ACC112 (cell line): ENCODE measurements around the gene PPP1R3A.

Experiments used
- H2AFZ ChIP-seq: fragments of 200-600 bp; sonication (generic); one replicate; pipeline ENCODE4 v1.6.0; 2017; ENCODE audit warnings: antibody characterized with exemption, low read length; ENCODE audit not compliant: unreplicated experiment
- H3K27ac ChIP-seq: fragments of 200-600 bp; sonication (generic); 2 replicates; pipeline ENCODE4 v1.5.1; 2014; ENCODE audit warnings: low read depth, mild to moderate bottlenecking, antibody characterized with exemption, low read length, moderate library complexity
- H3K27me3 ChIP-seq: fragments of 200-600 bp; sonication (generic); 2 replicates; pipeline ENCODE4 v1.6.1; 2014; ENCODE audit warnings: mild to moderate bottlenecking, antibody characterized with exemption, low read length, moderate library complexity, mixed read lengths; ENCODE audit not compliant: insufficient read depth
- H3K36me3 ChIP-seq: fragments of 200-600 bp; sonication (generic); 2 replicates; pipeline ENCODE4 v1.6.1; 2016; ENCODE audit warnings: mild to moderate bottlenecking, antibody characterized with exemption, low read length, moderate library complexity, mixed read lengths; ENCODE audit not compliant: insufficient read depth
- H3K4me1 ChIP-seq: fragments of 200-600 bp; sonication (generic); one replicate; pipeline ENCODE4 v1.6.1; 2016; ENCODE audit warnings: low read length, mixed read lengths; ENCODE audit not compliant: insufficient read depth, unreplicated experiment, control insufficient read depth
- H3K4me3 ChIP-seq: fragments of 200-600 bp; sonication (generic); 2 replicates; pipeline ENCODE4 v1.5.1; 2014; ENCODE audit warnings: mild to moderate bottlenecking, low read depth, low read length
- H3K79me2 ChIP-seq: fragments of 200-600 bp; sonication (generic); one replicate; pipeline ENCODE4 v1.6.0; 2016; ENCODE audit warnings: low read length; ENCODE audit not compliant: control insufficient read depth, unreplicated experiment, insufficient read depth

The PPP1R3A gene

DNA sequence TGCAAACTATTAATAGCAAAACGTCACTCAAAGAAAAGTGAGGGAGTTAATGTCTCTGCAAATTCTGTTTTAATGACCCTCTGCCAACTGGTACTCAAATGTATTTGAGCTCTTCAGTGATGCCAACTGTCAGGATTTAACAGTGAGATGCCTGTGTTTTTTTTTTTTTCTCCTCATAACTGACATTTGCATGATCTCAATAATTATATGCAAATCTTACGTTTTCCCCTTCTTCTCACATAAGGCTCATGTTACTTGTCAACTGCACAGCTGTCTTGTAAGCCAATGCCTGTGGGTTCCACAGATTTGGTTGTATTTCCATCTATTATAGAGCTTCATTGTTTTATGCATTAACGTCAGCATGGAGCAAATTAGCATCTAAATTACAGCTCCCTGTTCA, 38.2 kb downstream of the PPP1R3A start:
- Histone ChIP-seq H3K27ac (no peak overlapping the region), H3K4me1 (no peaks in the 10 kb centered on the region), H3K79me2 (no peaks in the 10 kb centered on the region), H3K27me3 (no peaks in the 10 kb centered on the region), H3K4me3 (no peak overlapping the region), H3K36me3 (no peaks in the 10 kb centered on the region), H2AFZ (no peak overlapping the region)

DNA sequence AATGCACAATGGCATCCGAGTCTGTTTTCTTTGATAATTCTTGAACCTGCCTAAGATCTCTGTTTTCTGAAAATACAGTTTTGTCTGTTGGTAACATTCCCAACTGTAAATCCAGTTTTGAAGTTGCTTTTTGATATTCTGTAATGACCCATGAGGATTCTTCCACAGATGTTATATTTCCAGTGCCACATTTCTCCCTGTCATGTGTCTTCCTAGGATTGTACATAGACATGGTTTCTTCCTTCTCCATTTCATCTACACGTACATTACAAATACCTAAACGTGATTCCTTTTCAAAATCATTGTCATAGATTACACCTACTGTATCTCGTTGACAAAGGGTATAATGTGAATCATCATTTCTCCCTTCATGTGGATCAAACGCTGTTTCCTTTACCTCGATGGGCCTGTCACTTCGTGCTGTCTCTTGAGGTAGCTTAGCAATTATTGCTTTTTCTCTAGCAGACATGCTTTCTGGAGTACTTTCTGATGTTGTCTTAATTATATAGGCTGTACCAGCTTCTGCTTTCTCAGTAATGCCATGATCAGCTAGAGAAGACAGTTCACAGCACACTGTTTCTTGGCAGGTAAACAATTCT, 40.3 kb downstream of the PPP1R3A start:
- Histone ChIP-seq H2AFZ (no peak overlapping the region), H3K4me1 (peaks cover 3% of the 10 kb centered on the region), H3K36me3 (no peaks in the 10 kb centered on the region), H3K27ac (no peak overlapping the region), H3K4me3 (no peak overlapping the region), H3K27me3 (no peaks in the 10 kb centered on the region), H3K79me2 (no peaks in the 10 kb centered on the region)

DNA sequence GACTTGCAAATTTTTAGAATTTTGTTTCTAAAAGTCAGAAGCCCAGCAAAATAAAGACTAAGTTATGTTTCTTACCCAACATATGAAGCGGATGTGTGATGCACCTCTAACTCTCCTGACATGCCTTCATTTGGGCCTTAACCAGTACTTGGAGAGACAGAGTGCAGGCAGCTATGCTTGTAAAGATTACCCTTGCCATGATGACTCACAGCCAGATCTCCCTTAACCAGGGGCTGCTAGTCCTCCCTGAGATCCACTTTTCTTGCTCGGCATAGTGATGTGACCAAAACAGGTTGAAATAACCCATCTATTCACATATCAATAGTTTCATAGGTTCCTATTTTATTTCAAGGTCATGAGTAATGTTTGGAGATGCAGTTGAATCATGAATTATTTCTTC, 43.6 kb downstream of the PPP1R3A start:
- Histone ChIP-seq H3K4me1 (peaks cover 4% of the 10 kb centered on the region), H3K27ac (no peak overlapping the region), H3K27me3 (no peaks in the 10 kb centered on the region), H3K79me2 (no peaks in the 10 kb centered on the region), H2AFZ (no peak overlapping the region), H3K36me3 (no peaks in the 10 kb centered on the region), H3K4me3 (no peak overlapping the region)

DNA sequence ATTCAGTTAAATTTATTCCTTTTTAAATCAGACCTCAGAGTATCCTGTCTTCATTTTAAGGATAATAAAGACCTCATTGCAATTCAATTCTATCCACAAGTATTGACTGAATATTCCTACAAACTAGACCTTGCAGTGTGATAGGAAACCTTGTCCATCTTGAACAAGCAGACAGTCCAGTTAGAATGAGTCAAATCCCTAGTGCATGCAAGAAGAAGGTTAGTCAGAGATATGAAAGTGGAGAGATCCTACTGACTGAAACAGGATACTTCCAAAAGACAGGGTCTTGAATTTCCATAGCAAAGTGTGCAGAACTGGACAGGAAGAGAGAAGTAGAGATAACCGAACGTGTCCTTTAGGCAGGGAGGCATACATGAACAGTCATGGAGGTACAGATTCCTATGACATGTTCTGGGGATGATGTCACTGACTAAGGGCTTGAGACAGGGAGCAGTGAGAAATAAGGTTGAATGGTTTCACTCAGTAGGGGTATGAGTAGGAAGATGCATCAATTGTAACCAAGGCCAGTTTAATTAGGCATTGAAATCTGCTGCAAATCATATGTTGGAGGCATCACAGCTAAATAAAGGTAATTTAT, 45.2 kb downstream of the PPP1R3A start:
- no peaks in the 10 kb centered on the region for H3K27me3 ChIP-seq
- H3K27ac ChIP-seq: no peak overlapping the region
- H2AFZ ChIP-seq: no peak overlapping the region
- no peak overlapping the region for H3K4me3 ChIP-seq
- peaks cover 4% of the 10 kb centered on the region for H3K4me1 ChIP-seq
- no peaks in the 10 kb centered on the region for H3K36me3 ChIP-seq
- no peaks in the 10 kb centered on the region for H3K79me2 ChIP-seq

DNA sequence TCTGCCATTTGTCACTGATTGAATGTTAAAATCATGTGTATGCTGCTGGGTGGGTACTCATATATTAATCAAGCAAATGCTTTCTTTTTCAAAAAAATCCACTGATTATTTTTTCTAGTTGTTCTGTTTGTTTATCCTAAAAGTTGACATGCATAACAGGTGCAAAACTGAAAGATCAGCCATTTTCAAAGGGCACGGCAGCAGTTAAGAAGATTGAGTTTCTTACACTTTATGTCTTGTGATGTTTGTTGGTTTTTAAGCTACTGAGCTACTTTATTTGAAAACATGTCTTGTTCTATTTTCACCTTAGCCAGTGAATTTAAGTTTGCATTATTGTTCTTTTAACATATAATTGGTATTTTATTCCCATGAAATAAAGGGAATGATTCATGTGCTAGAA, 45.8 kb downstream of the PPP1R3A start:
- H3K4me3 ChIP-seq: no peak overlapping the region
- peaks cover 4% of the 10 kb centered on the region for H3K4me1 ChIP-seq
- H3K27me3 ChIP-seq: no peaks in the 10 kb centered on the region
- H3K79me2 ChIP-seq: no peaks in the 10 kb centered on the region
- H2AFZ ChIP-seq: no peak overlapping the region
- no peaks in the 10 kb centered on the region for H3K36me3 ChIP-seq
- no peak overlapping the region for H3K27ac ChIP-seq

DNA sequence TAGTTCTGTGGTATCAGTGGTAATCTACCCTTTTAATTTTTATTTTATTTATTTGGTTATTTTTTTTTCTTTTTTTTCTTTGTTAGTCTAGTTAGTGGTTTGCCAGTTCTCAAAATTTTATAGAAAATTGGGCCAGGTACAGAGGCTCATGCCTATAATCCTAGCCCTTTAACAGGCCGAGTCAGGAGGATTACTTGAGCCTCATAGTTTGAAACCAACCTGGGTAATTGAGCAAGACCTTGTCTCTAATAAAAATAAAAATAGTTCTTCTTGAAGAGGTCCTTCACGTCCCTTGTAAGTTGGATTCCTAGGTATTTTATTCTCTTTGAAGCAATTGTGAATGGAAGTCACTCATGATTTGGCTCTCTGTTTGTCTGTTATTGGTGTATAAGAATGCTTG, 51.5 kb downstream of the PPP1R3A start:
- H3K4me1 ChIP-seq: no peaks in the 10 kb centered on the region
- no peaks in the 10 kb centered on the region for H3K27me3 ChIP-seq
- no peaks in the 10 kb centered on the region for H3K79me2 ChIP-seq
- H3K4me3 ChIP-seq: no peak overlapping the region
- no peak overlapping the region for H3K27ac ChIP-seq
- no peaks in the 10 kb centered on the region for H3K36me3 ChIP-seq
- no peak overlapping the region for H2AFZ ChIP-seq

DNA sequence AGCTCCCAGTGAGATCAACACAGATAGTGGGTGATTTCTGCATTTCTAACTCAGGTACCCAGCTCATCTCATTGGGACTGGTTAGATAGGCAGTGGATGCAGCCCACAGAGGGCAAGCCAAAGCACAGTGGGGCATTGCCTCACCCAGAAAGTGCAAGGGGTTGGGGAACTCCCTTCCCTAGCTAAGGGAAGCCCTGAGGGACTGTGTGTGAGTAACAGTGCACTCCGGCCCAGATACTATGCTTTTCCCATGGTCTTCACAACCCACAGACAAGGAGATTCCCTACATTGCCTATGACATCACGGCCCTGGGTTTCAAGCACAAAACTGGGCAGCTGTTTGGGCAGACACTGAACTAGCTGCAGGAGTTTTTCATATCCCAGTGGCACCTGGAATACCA, 62.8 kb downstream of the PPP1R3A start:
- Histone ChIP-seq H2AFZ (no peak overlapping the region), H3K79me2 (no peaks in the 10 kb centered on the region), H3K27ac (no peak overlapping the region), H3K36me3 (no peaks in the 10 kb centered on the region), H3K4me3 (no peak overlapping the region), H3K4me1 (no peaks in the 10 kb centered on the region), H3K27me3 (no peaks in the 10 kb centered on the region)

DNA sequence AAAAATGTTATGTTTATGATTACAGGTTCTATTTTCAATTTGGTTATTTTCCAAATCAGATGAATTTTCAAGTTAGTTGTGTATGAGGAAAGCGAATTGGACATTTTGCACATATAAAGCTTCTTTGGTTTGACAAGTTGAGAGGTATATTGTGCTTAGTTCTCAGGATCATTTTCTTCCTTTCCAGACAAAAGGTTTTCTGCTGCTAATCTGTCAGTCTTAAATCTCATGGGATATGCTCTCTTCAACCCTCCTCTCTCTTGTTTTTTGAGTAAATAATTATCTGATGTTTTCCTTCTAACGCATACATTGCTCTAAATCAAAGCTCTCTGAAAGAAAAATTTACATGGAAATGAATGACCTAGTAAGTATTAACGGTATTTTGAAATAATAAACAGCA, 77.9 kb downstream of the PPP1R3A start:
- Histone ChIP-seq H3K36me3 (no peaks in the 10 kb centered on the region), H3K27ac (no peak overlapping the region), H2AFZ (no peak overlapping the region), H3K4me1 (no peaks in the 10 kb centered on the region), H3K4me3 (no peak overlapping the region), H3K27me3 (no peaks in the 10 kb centered on the region), H3K79me2 (no peaks in the 10 kb centered on the region)

DNA sequence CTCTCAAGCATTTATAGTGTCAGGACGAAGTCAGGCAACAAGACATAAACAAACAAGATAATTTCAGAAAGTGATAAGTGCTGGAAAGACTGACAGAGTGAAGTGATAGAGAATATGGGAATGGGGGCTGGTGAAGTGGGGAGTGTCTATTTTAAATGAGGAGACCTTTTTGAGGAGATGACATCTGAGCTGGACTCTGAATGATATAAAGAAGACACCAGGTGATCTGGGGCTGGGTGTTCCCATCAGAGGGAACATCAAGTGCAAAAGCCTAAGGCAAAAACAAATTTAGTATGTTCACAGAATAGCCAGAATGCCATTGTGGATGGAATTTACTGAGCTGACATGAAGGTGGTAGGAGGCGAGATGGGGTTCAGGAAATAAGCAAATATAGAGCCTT, 83.4 kb downstream of the PPP1R3A start:
- H3K27ac ChIP-seq: no peak overlapping the region
- H2AFZ ChIP-seq: no peak overlapping the region
- no peak overlapping the region for H3K4me3 ChIP-seq
- no peaks in the 10 kb centered on the region for H3K79me2 ChIP-seq
- no peaks in the 10 kb centered on the region for H3K36me3 ChIP-seq
- H3K4me1 ChIP-seq: no peaks in the 10 kb centered on the region
- no peaks in the 10 kb centered on the region for H3K27me3 ChIP-seq

DNA sequence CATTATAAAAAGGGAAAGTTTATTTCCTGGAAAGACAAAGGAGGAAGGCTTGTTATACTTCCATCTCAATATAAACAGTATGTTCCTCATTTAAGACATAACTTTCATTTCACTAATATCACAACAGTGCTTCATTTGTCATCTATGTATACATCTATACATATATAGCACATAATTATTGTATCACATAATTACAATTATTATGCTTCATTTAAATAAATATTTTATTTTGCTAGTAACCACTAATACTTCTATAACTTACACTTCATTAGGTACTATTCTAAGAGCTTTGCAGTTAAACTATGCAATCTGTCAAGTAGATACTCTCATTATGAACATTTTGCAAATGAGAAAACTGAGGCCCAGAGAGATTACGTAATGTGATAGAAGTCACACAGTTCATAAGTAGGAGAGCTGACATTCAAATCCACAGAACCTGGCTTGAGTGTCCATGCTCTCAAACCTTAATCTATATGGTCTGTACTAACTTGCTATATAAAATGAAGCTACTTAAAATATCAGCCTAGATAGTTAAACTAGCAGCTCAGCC, 86.5 kb downstream of the PPP1R3A start:
- Histone ChIP-seq H2AFZ (no peak overlapping the region), H3K4me1 (no peaks in the 10 kb centered on the region), H3K27ac (no peak overlapping the region), H3K4me3 (no peak overlapping the region), H3K27me3 (no peaks in the 10 kb centered on the region), H3K79me2 (no peaks in the 10 kb centered on the region), H3K36me3 (no peaks in the 10 kb centered on the region)

DNA sequence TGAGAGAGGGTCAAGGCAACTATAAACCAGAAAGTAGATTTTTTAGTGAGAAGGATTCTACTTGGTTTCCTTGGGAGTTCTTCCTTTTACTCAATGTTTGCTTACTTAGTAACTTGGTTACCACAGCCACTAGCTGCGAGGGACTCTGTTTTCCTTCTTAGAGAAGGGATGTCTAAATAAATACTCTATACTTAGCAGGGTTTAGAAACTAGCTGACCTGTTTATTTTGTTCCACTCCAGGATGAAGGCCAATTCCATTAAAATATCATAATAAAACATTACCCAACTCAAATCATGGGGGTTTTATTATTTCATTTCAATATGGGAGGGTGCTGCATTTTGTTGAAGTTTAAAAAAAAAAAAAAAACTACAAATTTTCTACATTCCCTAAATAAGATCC, 87.3 kb downstream of the PPP1R3A start:
- Histone ChIP-seq H3K27ac (no peak overlapping the region), H3K4me3 (no peak overlapping the region), H3K4me1 (no peaks in the 10 kb centered on the region), H3K36me3 (no peaks in the 10 kb centered on the region), H3K79me2 (no peaks in the 10 kb centered on the region), H3K27me3 (no peaks in the 10 kb centered on the region), H2AFZ (no peak overlapping the region)
